CD8-positive, alpha-beta memory T cell (primary cell): Measurements from ENCODE around the gene NAXD. TPM values are rescaled to one million over a fixed set of nuclear protein-coding genes. Genes with fewer than 3 reads are reported as not detected.
"Not testable (repeated sequence)": the region's sequence is repeated elsewhere in the genome, so short reads cannot be mapped to it uniquely, and the experiment has no call there.

Source experiments
- CTCF ChIA-PET: fragments of 350-600 bp; sonication (Branson Sonifier 250); formaldehyde crosslinking; loops from one replicate; lab custom pipeline; 2021; ENCODE audit warnings: antibody characterized with exemption; lab: Charles Lee
- POLR2A ChIA-PET: fragments of 350-600 bp; sonication (Branson Sonifier 250); formaldehyde crosslinking; loops from one replicate; lab custom pipeline; 2021; ENCODE audit warnings: antibody characterized with exemption; lab: Charles Lee
- DNase-seq, 5 donors: peaks; one replicate each; pipeline versions ENCODE4 v3.0.0 to v3.0.0-alpha.2; 2020 to 2022; ENCODE audit warnings: mixed read lengths in 1 of 5
- H3K27ac ChIP-seq: one replicate; pipeline ENCODE4 v1.7.0; 2013; ENCODE audit warnings: low read depth, mild to moderate bottlenecking, low read length, moderate library complexity
- H3K27me3 ChIP-seq: 2 replicates; pipeline ENCODE4 v1.7.0; 2013; ENCODE audit warnings: low read length, mild to moderate bottlenecking; ENCODE audit not compliant: insufficient read depth, poor library complexity, severe bottlenecking
- H3K36me3 ChIP-seq: 2 replicates; pipeline ENCODE4 v1.7.0; 2013; ENCODE audit warnings: mild to moderate bottlenecking, low read length, moderate library complexity; ENCODE audit not compliant: insufficient read depth
- H3K4me1 ChIP-seq: 2 replicates; pipeline ENCODE4 v1.7.0; 2013; ENCODE audit warnings: mild to moderate bottlenecking, low read length, moderate library complexity; ENCODE audit not compliant: insufficient read depth
- H3K4me3 ChIP-seq: 2 replicates; pipeline ENCODE4 v1.7.0; 2013; ENCODE audit warnings: mild to moderate bottlenecking, low read length
- H3K9me3 ChIP-seq: 2 replicates; pipeline ENCODE4 v1.7.0; 2013; ENCODE audit warnings: mild to moderate bottlenecking, low read length
- H3K27ac Mint-ChIP-seq, 8 donors: one replicate each; pipeline ENCODE4 v1.8.0; 2020 to 2021; ENCODE audit warnings: mixed read lengths in 8 of 8, mild to moderate bottlenecking in 6 of 8, inconsistent platforms in 3 of 8, moderate library complexity in 3 of 8
- H3K27me3 Mint-ChIP-seq, 2 donors: one replicate each; pipeline ENCODE4 v1.8.0; 2020 to 2021; ENCODE audit warnings: mixed read lengths in 2 of 2, mild to moderate bottlenecking in 1 of 2, moderate library complexity in 1 of 2
- H3K36me3 Mint-ChIP-seq, 3 donors: one replicate each; pipeline ENCODE4 v1.8.0; 2020 to 2021; ENCODE audit warnings: mixed read lengths in 3 of 3, inconsistent platforms in 1 of 3, mild to moderate bottlenecking in 1 of 3
- H3K4me1 Mint-ChIP-seq, 3 donors: one replicate each; pipeline ENCODE4 v1.8.0; 2020 to 2021; ENCODE audit warnings: mixed read lengths in 3 of 3, inconsistent platforms in 1 of 3, mild to moderate bottlenecking in 1 of 3
- H3K4me3 Mint-ChIP-seq, 7 donors: one replicate each; pipeline ENCODE4 v1.8.0; 2020 to 2021; ENCODE audit warnings: mixed read lengths in 7 of 7, mild to moderate bottlenecking in 6 of 7, moderate library complexity in 4 of 7, inconsistent platforms in 2 of 7
- H3K9me3 Mint-ChIP-seq, 5 donors: one replicate each; pipeline ENCODE4 v1.8.0; 2020 to 2022; ENCODE audit warnings: mixed read lengths in 5 of 5, mild to moderate bottlenecking in 3 of 5, moderate library complexity in 2 of 5, inconsistent platforms in 1 of 5
- polyA plus RNA-seq: library from polyadenylated mRNA; unstranded; fragments of 300-500 nt; fragmentation: Illumina TruSeq; gene quantifications from one replicate; pipeline ENCODE4 v1.2.3, GENCODE V29; 2021
- total RNA-seq, 2 experiments: library from RNA; stranded (reverse); gene quantifications; one replicate each; pipeline ENCODE4 v1.2.3, GENCODE V29; 2021

The NAXD gene
- total and polyA plus RNA-seq, 3 experiments from 2014 or later: 17.0 to 20.7 (median 19.9) TPM

DNA sequence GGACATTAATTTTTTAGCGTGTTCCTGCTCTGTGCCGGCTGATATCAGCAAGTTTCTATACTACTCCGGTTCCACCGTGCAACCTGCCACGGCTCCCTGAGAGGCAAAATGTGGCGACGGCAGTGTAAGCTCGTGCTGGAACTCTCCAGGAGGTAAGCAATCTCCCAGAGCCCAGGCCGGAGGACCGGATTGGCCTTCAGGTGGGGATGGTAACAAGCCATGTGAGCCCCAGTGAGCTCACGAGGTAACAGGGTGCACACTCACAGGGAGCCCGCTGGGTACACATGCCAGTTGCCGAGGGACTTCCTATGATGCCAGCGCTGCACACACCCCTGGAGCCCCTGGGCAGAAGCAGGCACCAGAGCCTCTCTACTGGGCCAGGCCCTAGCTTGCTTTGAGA, 38.5 kb downstream of the NAXD start:
- no peak for DNase-seq
- Histone ChIP-seq H3K27ac (no peak overlapping the region), H3K4me1 (peaks cover 8% of the 10 kb centered on the region), H3K36me3 (peaks cover 8% of the 10 kb centered on the region), H3K9me3 (no peaks in the 10 kb centered on the region), H3K27me3 (no peaks in the 10 kb centered on the region), H3K4me3 (no peak overlapping the region)
- H3K27ac Mint-ChIP-seq: no peak overlapping the region
- peaks cover 25 to 32% (median 27%) of the 10 kb centered on the region in 3 donors for H3K4me1 Mint-ChIP-seq
- H3K36me3 Mint-ChIP-seq: peaks cover 0 to 71% (median 15%) of the 10 kb centered on the region in 3 donors
- ChIA-PET POLR2A (no interaction called here), CTCF (interaction anchor here (1.1 kb wide), 1 partner anchor 30 kb away, joined by 3 read pairs; no protein-coding TSS in a partner anchor)
- H3K27me3 Mint-ChIP-seq: no peaks in the 10 kb centered on the region
- H3K9me3 Mint-ChIP-seq: no peaks in the 10 kb centered on the region
- no peak overlapping the region for H3K4me3 Mint-ChIP-seq

DNA sequence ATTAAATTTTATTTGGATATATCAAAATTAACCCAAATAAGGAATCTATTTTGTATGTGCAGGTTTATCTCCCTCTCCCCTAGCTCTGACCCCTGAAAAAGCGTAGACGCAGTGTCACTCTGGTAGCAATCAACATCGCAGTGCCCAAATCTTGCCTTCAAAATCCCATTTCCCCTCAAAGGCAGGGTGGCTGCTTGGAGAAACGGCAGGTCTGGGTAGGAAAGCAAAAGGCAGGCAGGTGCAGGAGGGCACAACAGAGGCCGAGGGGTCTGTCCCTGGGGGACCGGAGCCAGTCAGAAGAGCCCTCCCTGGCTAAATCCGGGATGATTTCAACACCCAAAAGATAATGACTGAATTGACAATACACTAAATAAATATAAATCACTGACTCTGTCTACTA, 41.9 kb downstream of the NAXD start:
- H3K4me3 Mint-ChIP-seq: no peak overlapping the region
- POLR2A ChIA-PET: no interaction called here
- H3K27ac Mint-ChIP-seq: peak overlapping the region in 1 of 8 donors; percentile 13
- H3K4me1 Mint-ChIP-seq: peaks cover 29 to 46% (median 41%) of the 10 kb centered on the region in 3 donors
- no peaks in the 10 kb centered on the region for H3K9me3 Mint-ChIP-seq
- no peaks in the 10 kb centered on the region for H3K27me3 Mint-ChIP-seq
- DNase-seq: no peak
- no peaks in the 10 kb centered on the region for H3K27me3 ChIP-seq
- H3K4me1 ChIP-seq: peaks cover 8% of the 10 kb centered on the region
- no peak overlapping the region for H3K4me3 ChIP-seq
- no peaks in the 10 kb centered on the region for H3K9me3 ChIP-seq
- H3K36me3 ChIP-seq: peaks cover 8% of the 10 kb centered on the region
- CTCF ChIA-PET: no interaction called here
- H3K27ac ChIP-seq: no peak overlapping the region
- H3K36me3 Mint-ChIP-seq: peaks cover 15 to 64% (median 21%) of the 10 kb centered on the region in 3 donors

DNA sequence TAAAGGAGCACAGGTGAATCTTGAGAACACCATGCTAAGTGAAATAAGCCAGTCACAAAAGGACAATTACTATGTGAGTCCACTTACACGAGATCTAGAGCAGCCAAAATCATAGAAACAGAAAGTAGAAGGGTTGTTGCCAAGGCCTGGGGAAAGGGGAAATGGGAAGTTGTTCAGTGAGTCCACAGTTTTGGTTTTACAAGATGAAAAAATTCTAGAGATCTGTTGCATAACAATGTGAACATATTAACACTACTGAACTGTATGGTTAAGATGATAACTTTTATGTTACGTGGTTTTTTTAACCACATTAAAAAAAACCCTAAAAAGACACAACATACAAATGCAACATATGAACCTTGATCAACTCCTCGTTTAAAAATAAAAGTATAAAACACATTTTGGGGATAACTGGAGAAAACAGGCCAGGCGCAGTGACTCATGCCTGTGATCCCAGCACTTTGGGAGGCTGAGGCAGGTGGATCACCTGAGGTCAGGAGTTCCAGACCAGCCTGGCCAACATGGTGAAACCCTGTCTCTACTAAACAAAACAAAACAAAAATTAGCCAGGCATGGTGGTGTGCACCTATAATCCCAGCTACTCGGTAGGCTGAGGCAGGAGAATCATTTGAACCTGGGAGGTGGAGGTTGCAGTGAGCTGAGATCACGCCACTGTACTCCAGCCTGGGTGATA, 43.0 kb downstream of the NAXD start:
- POLR2A ChIA-PET, H3K4me1 ChIP-seq, H3K27me3 Mint-ChIP-seq, H3K4me3 ChIP-seq, H3K27ac ChIP-seq, H3K9me3 Mint-ChIP-seq, H3K36me3 ChIP-seq, CTCF ChIA-PET, H3K9me3 ChIP-seq, H3K27me3 ChIP-seq: not testable (repeated sequence)
- Mint-ChIP-seq H3K27ac (peak overlapping the region; percentile 2 to 83 (median 72)), H3K36me3 (peaks cover 20 to 69% (median 27%) of the 10 kb centered on the region in 3 donors), H3K4me3 (peak overlapping the region in 4 of 7 donors; percentile 7 to 53 (median 14)), H3K4me1 (peaks cover 27 to 46% (median 38%) of the 10 kb centered on the region in 3 donors)
- peak in 2 of 5 donors; percentile 13 to 14 for DNase-seq

DNA sequence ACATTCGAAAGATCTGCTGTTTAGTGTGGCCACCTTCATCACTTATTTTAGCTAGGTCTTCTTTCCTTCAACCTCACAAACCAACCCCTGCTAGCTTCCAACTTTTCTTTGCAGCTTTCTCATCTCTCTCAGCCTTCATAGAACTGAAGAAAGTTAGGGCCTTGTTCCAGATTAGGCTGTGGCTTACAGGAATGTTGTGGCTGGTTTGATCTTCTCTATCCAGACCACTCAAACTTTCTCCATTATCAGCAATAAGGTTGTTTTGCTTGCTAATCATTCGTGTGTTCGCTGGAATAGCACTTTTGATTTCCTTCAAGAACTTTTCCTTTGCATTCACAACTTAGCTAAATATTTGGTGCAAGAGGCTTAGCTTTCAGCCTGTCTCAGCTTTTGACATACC, 45.9 kb downstream of the NAXD start:
- peaks cover 22% of the 10 kb centered on the region for H3K36me3 ChIP-seq
- peaks cover 8% of the 10 kb centered on the region for H3K4me1 ChIP-seq
- CTCF ChIA-PET: interaction anchor here (0.7 to 1.0 kb wide), 2 partner anchors 22 to 157 kb away, joined by 3 to 4 read pairs; no protein-coding TSS in a partner anchor
- H3K27ac ChIP-seq: no peak overlapping the region
- peak overlapping the region in 3 of 8 donors; percentile 22 to 57 (median 48) for H3K27ac Mint-ChIP-seq
- no peak for DNase-seq
- POLR2A ChIA-PET: interaction anchor here (0.6 kb wide), 1 partner anchor 108 kb away, joined by 3 read pairs; no protein-coding TSS in a partner anchor
- no peaks in the 10 kb centered on the region for H3K27me3 ChIP-seq
- no peak overlapping the region for H3K4me3 ChIP-seq
- peaks cover 20 to 74% (median 31%) of the 10 kb centered on the region in 3 donors for H3K36me3 Mint-ChIP-seq
- no peaks in the 10 kb centered on the region for H3K9me3 ChIP-seq
- H3K4me1 Mint-ChIP-seq: peaks cover 23 to 35% (median 33%) of the 10 kb centered on the region in 3 donors
- H3K4me3 Mint-ChIP-seq: no peak overlapping the region
- H3K9me3 Mint-ChIP-seq: no peaks in the 10 kb centered on the region
- no peaks in the 10 kb centered on the region for H3K27me3 Mint-ChIP-seq

DNA sequence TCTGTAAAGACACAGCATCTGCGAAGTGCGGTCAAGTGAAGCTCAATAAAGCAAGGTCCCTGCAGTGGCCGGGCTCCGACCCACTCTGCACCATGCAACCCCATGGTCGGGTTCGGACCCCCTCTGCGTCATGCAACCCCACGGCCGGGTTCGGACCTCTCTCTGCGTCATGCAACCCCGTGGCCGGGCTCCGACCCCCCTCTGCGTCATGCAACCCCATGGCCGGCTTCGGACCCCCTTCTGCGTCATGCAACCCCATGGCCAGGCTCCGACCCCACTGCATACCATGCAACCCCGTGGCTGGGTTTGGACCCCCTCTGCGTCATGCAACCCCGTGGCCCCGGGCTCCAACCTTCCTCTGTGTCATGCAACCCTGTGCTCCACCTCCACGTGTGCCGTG, 46.7 kb downstream of the NAXD start:
- ChIA-PET POLR2A (no interaction called here), CTCF (no interaction called here)
- H3K27ac Mint-ChIP-seq: no peak overlapping the region
- no peaks in the 10 kb centered on the region for H3K9me3 ChIP-seq
- no peak overlapping the region for H3K4me3 ChIP-seq
- no peaks in the 10 kb centered on the region for H3K27me3 ChIP-seq
- H3K4me3 Mint-ChIP-seq: no peak overlapping the region
- peaks cover 20 to 80% (median 35%) of the 10 kb centered on the region in 3 donors for H3K36me3 Mint-ChIP-seq
- H3K27me3 Mint-ChIP-seq: no peaks in the 10 kb centered on the region
- peaks cover 23% of the 10 kb centered on the region for H3K36me3 ChIP-seq
- H3K9me3 Mint-ChIP-seq: no peaks in the 10 kb centered on the region
- peaks cover 22 to 32% (median 31%) of the 10 kb centered on the region in 3 donors for H3K4me1 Mint-ChIP-seq
- H3K27ac ChIP-seq: no peak overlapping the region
- peaks cover 8% of the 10 kb centered on the region for H3K4me1 ChIP-seq
- DNase-seq: no peak

DNA sequence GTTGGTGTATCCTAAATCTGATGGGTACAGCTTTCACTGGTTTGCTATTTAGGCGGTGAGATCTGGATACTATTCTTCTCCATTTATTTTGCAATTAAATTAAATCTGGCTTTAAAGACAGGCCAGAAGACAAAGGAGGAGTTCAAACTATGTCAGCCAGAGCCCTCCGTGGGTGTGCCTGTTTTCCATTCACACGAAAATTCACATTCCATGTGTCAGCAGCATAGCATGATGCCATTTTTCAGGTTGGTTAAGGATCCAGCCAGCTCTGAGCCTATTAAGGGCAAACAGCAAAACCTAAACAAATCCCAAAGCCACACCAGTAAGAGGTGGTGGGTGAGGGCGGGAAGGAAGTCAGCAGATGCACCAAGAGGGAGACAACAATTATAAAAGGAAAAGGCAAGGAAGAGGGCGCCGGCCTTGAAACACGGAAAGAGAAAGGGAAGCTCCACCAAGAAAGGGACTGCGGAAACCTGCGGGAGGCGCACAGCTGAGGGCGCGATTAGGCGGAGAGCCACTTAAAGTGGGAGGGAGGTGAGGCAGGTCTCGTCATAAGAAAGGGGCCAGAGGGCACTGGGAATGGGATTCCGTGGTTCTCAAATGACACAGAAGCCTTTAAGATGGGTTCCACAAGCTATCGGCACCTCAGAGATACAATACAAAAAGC, 47.6 kb downstream of the NAXD start:
- Mint-ChIP-seq H3K9me3 (no peaks in the 10 kb centered on the region), H3K4me1 (peaks cover 15 to 24% (median 23%) of the 10 kb centered on the region in 3 donors), H3K4me3 (no peak overlapping the region), H3K27ac (peak overlapping the region in 1 of 8 donors; percentile 57), H3K36me3 (peaks cover 20 to 85% (median 38%) of the 10 kb centered on the region in 3 donors), H3K27me3 (no peaks in the 10 kb centered on the region)
- Histone ChIP-seq H3K4me1 (peaks cover 5% of the 10 kb centered on the region), H3K36me3 (peaks cover 23% of the 10 kb centered on the region), H3K27me3 (no peaks in the 10 kb centered on the region), H3K4me3 (no peak overlapping the region), H3K9me3 (no peaks in the 10 kb centered on the region), H3K27ac (no peak overlapping the region)
- ChIA-PET CTCF (interaction anchor here (1.0 to 1.3 kb wide), 2 partner anchors 21 to 155 kb away, joined by 3 read pairs; no protein-coding TSS in a partner anchor), POLR2A (no interaction called here)
- no peak for DNase-seq

DNA sequence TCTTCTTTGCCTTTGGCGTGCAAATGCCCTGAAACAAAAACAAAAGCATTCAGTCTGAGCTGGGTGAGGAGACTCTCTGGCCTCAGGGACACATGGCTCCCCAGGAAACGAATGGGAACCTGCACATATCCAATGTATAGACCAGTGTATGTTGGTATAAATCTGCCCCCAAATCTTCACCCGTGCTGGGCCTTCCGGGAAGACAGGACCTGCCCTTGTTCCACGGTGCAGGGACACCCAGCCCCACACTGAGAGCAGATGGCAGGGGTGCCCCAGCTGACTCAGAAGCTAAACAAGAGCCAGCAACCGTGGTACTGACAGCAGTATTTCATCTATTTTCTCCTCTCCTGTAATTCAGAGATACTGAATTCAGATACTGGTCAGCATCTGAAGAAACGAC, 48.1 kb downstream of the NAXD start:
- Mint-ChIP-seq H3K4me3 (no peak overlapping the region), H3K9me3 (no peaks in the 10 kb centered on the region), H3K27me3 (no peaks in the 10 kb centered on the region), H3K4me1 (peaks cover 10 to 18% (median 18%) of the 10 kb centered on the region in 3 donors), H3K36me3 (peaks cover 20 to 84% (median 33%) of the 10 kb centered on the region in 3 donors), H3K27ac (peak overlapping the region in 1 of 8 donors; percentile 57)
- Histone ChIP-seq H3K9me3 (no peaks in the 10 kb centered on the region), H3K4me1 (no peaks in the 10 kb centered on the region), H3K36me3 (peaks cover 23% of the 10 kb centered on the region), H3K4me3 (no peak overlapping the region), H3K27me3 (no peaks in the 10 kb centered on the region), H3K27ac (no peak overlapping the region)
- ChIA-PET POLR2A (no interaction called here), CTCF (interaction anchor here (1.0 to 1.3 kb wide), 2 partner anchors 20 to 154 kb away, joined by 3 read pairs; no protein-coding TSS in a partner anchor)
- DNase-seq: no peak

DNA sequence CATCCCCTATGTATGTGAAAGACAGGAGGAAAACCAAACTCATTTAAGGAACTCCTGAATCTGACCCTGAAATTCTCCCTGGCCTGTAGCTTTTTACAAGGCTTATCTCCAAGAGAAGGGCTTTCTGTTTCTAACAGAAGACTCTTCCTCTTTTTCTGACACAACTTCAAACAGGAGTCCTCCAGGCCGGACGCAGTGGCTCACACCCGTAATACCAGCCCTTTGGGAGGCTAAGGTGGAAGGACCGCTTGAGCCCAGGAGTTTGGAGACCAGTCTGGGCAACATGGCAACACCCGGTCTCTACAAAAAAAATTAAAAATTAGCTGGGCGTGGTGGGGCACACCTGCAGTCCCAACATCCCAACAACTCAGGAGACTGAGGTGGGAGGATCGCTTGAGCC, 48.7 kb downstream of the NAXD start:
- Histone ChIP-seq H3K4me1 (no peaks in the 10 kb centered on the region), H3K27ac (no peak overlapping the region), H3K9me3 (no peaks in the 10 kb centered on the region), H3K27me3 (no peaks in the 10 kb centered on the region), H3K36me3 (peaks cover 23% of the 10 kb centered on the region), H3K4me3 (no peak overlapping the region)
- Mint-ChIP-seq H3K27me3 (no peaks in the 10 kb centered on the region), H3K36me3 (peaks cover 19 to 89% (median 33%) of the 10 kb centered on the region in 3 donors), H3K4me1 (peaks cover 4 to 12% (median 12%) of the 10 kb centered on the region in 3 donors), H3K9me3 (no peaks in the 10 kb centered on the region), H3K27ac (no peak overlapping the region), H3K4me3 (no peak overlapping the region)
- ChIA-PET CTCF (interaction anchor here (1.0 to 1.3 kb wide), 2 partner anchors 20 to 154 kb away, joined by 3 read pairs; no protein-coding TSS in a partner anchor), POLR2A (no interaction called here)
- DNase-seq: no peak
